Colonic mucosa (tissue), 4 donors: Measurements from ENCODE around the gene PMM2. TPM values are rescaled to one million over a fixed set of nuclear protein-coding genes. Genes with fewer than 3 reads are reported as not detected.
A peak's percentile ranks its signal among the peaks of the same experiment; 100 is the strongest.
"Not testable (repeated sequence)": the region's sequence is repeated elsewhere in the genome, so short reads cannot be mapped to it uniquely, and the experiment has no call there.

Experiments
- DNase-seq: peaks from one replicate; pipeline ENCODE4 v3.0.0-alpha.2; 2020
- H3K27ac ChIP-seq: fragments of 200-600 bp; one replicate; pipeline ENCODE4 v1.8.0; 2021
- H3K27me3 ChIP-seq: fragments of 200-600 bp; one replicate; pipeline ENCODE4 v1.8.0; 2021
- H3K36me3 ChIP-seq: fragments of 200-600 bp; one replicate; pipeline ENCODE4 v1.8.0; 2021
- H3K4me1 ChIP-seq: fragments of 200-600 bp; one replicate; pipeline ENCODE4 v1.8.0; 2021; ENCODE audit warnings: mild to moderate bottlenecking
- H3K4me3 ChIP-seq: fragments of 200-600 bp; one replicate; pipeline ENCODE4 v1.8.0; 2021
- H3K9ac ChIP-seq, 2 donors: one replicate each; pipeline ENCODE4 v1.7.0; 2013; ENCODE audit warnings: control low read depth in 2 of 2, low read depth in 2 of 2, low read length in 2 of 2
- H3K9me3 ChIP-seq: fragments of 200-600 bp; one replicate; pipeline ENCODE4 v1.8.0; 2021
- CTCF ChIP-seq: fragments of 200-600 bp; IDR thresholded peaks from one replicate; pipeline ENCODE4 v1.8.0; 2022; ENCODE audit warnings: antibody characterized with exemption, mild to moderate bottlenecking
- intact Hi-C: fragments of 100-400 bp; cut with DNase I; formaldehyde crosslinking; loops from one replicate; pipeline ENCODE4 v1.14.1; 2022
- total RNA-seq, 2 donors: library from RNA; stranded (reverse); fragmentation: NEBNext Ultra II Directional in 1 of 2; extraction: Animal tissue kit (Norgen Biotek cat#: 25700) in 1 of 2; gene quantifications; one replicate each; pipeline ENCODE4 v1.2.1, GENCODE V29; 2021
- donor health status: healthy.
- donor health status: DM: no; HTN: no; CAD: no.
- donor health status: DM: no; HTN: no; CAD: no.

PMM2 gene
- 10 to 100 TPM; 60.7 to 88.1 TPM for total RNA-seq

- TF ChIP-seq CTCF: no peak
- peak; percentile 99 for DNase-seq
- Histone ChIP-seq H3K9me3 (no peaks in the 10 kb centered on the region), H3K27me3 (no peaks in the 10 kb centered on the region), H3K36me3 (peaks cover 6% of the 10 kb centered on the region), H3K4me3 (peak within 1 kb of the TSS; percentile 90), H3K27ac (peak within 1 kb of the TSS; percentile 77), H3K4me1 (peaks cover 14% of the 10 kb centered on the region), H3K9ac (peak within 1 kb of the TSS; percentile 77 to 93)
- intact Hi-C loops: loop anchor here (5.0 kb wide), 2 partner anchors 85 to 230 kb away; partner anchors contain the start of gene LITAFD
Observed at GRCh38 chr16:8797364-8798173, at the start of gene PMM2, which contains the start of gene TMEM186. PMM2 (plus strand) TSS chr16:8797839; CDS start chr16:8797883, 44 bp downstream. TMEM186 (minus strand) TSS chr16:8797639; CDS start chr16:8797614, 25 bp downstream.

- H3K27me3 ChIP-seq, H3K4me1 ChIP-seq, H3K4me3 ChIP-seq, H3K36me3 ChIP-seq, H3K9me3 ChIP-seq, H3K27ac ChIP-seq, DNase-seq, H3K9ac ChIP-seq, intact Hi-C loops: not testable (repeated sequence)
Observed at GRCh38 chr16:8748944-8749343, 48.7 kb upstream of the PMM2 start.

GRCh38 chr16:8751481-8752311 lies 45.9 kb upstream of the PMM2 start:
- H3K27ac ChIP-seq: no peak overlapping the region
- no peak for TF ChIP-seq CTCF
- no peaks in the 10 kb centered on the region for H3K36me3 ChIP-seq
- H3K9me3 ChIP-seq: no peaks in the 10 kb centered on the region
- H3K9ac ChIP-seq: no peak overlapping the region
- no peaks in the 10 kb centered on the region for H3K27me3 ChIP-seq
- intact Hi-C loops: no loop called here
- H3K4me1 ChIP-seq: no peaks in the 10 kb centered on the region
- no peak overlapping the region for H3K4me3 ChIP-seq
- no peak for DNase-seq

- TF ChIP-seq CTCF: no peak
- intact Hi-C loops: no loop called here
- no peak for DNase-seq
- Histone ChIP-seq H3K27me3 (no peaks in the 10 kb centered on the region), H3K27ac (no peak overlapping the region), H3K36me3 (no peaks in the 10 kb centered on the region), H3K4me3 (no peak overlapping the region), H3K4me1 (no peaks in the 10 kb centered on the region), H3K9me3 (no peaks in the 10 kb centered on the region), H3K9ac (no peak overlapping the region)
Observed at GRCh38 chr16:8752706-8753105, 44.9 kb upstream of the PMM2 start.

DNA sequence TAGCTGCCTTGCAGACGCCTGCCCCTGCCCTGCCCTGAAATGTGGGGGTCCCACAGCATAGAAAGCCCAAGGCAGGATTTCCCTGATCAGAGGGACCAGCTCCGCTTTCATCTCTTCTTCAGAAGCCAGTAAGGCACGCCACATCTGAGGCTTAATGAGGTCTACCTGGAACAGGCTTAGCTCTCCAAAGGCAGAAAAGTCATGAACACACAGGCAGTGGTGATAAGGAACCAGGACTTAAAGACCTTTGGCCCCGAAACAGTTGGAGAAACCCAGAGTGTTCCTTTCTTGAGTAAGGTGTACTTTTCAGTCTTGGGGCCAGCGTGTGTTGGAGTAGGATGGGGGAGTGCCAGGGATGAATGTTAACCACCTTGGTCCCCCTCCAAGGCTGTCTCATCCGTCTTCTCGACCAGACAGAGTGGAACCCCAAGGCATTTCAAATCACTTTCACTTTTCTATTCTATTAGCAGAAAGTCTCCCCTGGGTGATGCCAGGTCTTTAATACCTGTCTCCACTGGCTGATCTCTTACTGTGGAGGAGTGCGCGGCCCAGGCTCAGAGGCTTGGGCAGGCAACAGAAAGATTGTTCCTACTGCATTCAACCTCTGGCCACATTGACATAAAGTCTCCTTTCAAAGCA lies 44.1 kb upstream of the PMM2 start:
- no peak for DNase-seq
- Histone ChIP-seq H3K27ac (no peak overlapping the region), H3K9me3 (no peaks in the 10 kb centered on the region), H3K27me3 (no peaks in the 10 kb centered on the region), H3K9ac (no peak overlapping the region), H3K4me3 (no peak overlapping the region), H3K36me3 (no peaks in the 10 kb centered on the region), H3K4me1 (no peaks in the 10 kb centered on the region)
- TF ChIP-seq CTCF: no peak
- intact Hi-C loops: no loop called here
